Heart left ventricle (tissue), 16 donors: ENCODE results near the gene ST3GAL6. TPM values are rescaled to one million over a fixed set of nuclear protein-coding genes. Genes with fewer than 3 reads are reported as not detected.
A peak's percentile ranks its signal among the peaks of the same experiment; 100 is the strongest.

Source experiments
- ATAC-seq, 4 donors: fragments of 200-7000 bp; cut with Tn5 transposase; one replicate each; pipeline ENCODE4 v1.9.1; 2020 to 2022; ENCODE audit warnings: moderate library complexity in 4 of 4, mild to moderate bottlenecking in 3 of 4, moderate number of reproducible peaks in 1 of 4
- DNase-seq, 5 donors: peaks; one replicate each; pipeline ENCODE4 v3.0.0-alpha.2; 2020
- H3K27ac ChIP-seq, 12 donors: fragments of 200-600 bp; sonication (generic) in 4 of 12; one replicate each; pipeline versions ENCODE4 v1.5.0 to v1.8.0; 2016 to 2022; ENCODE audit warnings: mild to moderate bottlenecking in 2 of 12
- H3K27me3 ChIP-seq, 9 donors: fragments of 200-600 bp; sonication (generic) in 2 of 9; one replicate each; pipeline versions ENCODE4 v1.5.1 to v1.8.0; 2016 to 2022; ENCODE audit warnings: mild to moderate bottlenecking in 3 of 9
- H3K36me3 ChIP-seq, 9 donors: fragments of 200-600 bp; sonication (generic) in 2 of 9; one replicate each; pipeline versions ENCODE4 v1.5.0 to v1.8.0; 2018 to 2022; ENCODE audit warnings: mild to moderate bottlenecking in 2 of 9
- H3K4me1 ChIP-seq, 12 donors: fragments of 200-600 bp; sonication (generic) in 4 of 12; one replicate each; pipeline versions ENCODE4 v1.5.0 to v1.8.0; 2016 to 2022; ENCODE audit warnings: mild to moderate bottlenecking in 3 of 12
- H3K4me3 ChIP-seq, 12 donors: fragments of 200-600 bp; sonication (generic) in 4 of 12; one replicate each; pipeline versions ENCODE4 v1.5.0 to v1.8.0; 2017 to 2022; ENCODE audit warnings: mild to moderate bottlenecking in 9 of 12, moderate library complexity in 4 of 12
- H3K9me3 ChIP-seq, 12 donors: fragments of 200-600 bp; sonication (generic) in 4 of 12; one replicate each; pipeline versions ENCODE4 v1.5.0 to v1.8.0; 2016 to 2022; ENCODE audit warnings: mild to moderate bottlenecking in 1 of 12
- CTCF ChIP-seq, 12 donors: fragments of 200-600 bp; sonication (generic) in 4 of 12; IDR thresholded peaks; one replicate each; pipeline versions ENCODE4 v1.5.0 to v1.8.0; 2018 to 2022; ENCODE audit warnings: antibody characterized with exemption in 12 of 12, mild to moderate bottlenecking in 5 of 12
- POLR2A ChIP-seq, 2 donors: fragments of 450-650 bp; IDR thresholded peaks; one replicate each; pipeline ENCODE4 v1.6.1; 2017; ENCODE audit warnings: antibody characterized with exemption in 2 of 2, mild to moderate bottlenecking in 2 of 2, moderate library complexity in 2 of 2
- WGBS, 4 donors: extraction: QIAGEN DNeasy Blood & Tissue Kit in 2 of 4; methylation state at CpG; one replicate each; pipeline versions ENCODE4 v1.1.5 to v1.1.7; 2013 to 2018; 5-methylcytosine and 5-hydroxymethylcytosine counted together
- intact Hi-C, 10 donors: fragments of 100-400 bp; cut with DNase I; formaldehyde crosslinking; loops; one replicate each; pipeline versions ENCODE4 v1.11.1 to v1.14.2; 2022
- polyA plus RNA-seq, 2 donors: library from polyadenylated mRNA; stranded (reverse); fragments of 200-250 nt; gene quantifications; one replicate each; pipeline ENCODE4 v1.2.3, GENCODE V29; 2013
- total RNA-seq, 9 donors: library from RNA; depleted of rRNA in 2 of 9; stranded (reverse); fragments of >200 nt in 2 of 9; fragmentation: NEBNext Ultra II Directional in 3 of 9; extraction: Animal tissue kit (Norgen Biotek cat#: 25700) in 3 of 9; gene quantifications; one replicate each; pipeline versions ENCODE4 v1.1.0 to v1.2.4, GENCODE V29; 2016 to 2023
- donor health status: ischemic (EF 13 %, LVEDD 7.1; RV severe dilation, severe dysfunction).
- donor health status: healthy with polysubstance abuse.
- donor health status: DM: no; HTN: yes; CAD: no.
- donor health status: DM: no; HTN: no; CAD: no.
- donor health status: ischemic (EF 25% LVEDD 6.9; RV normal size, moderate dysfunction).
- donor health status: ischemic (EF 25% LVEDD 5.7; RV mildly dilated, moderate dysfunction).
- donor health status: healthy.
- donor health status: DM: yes; HTN: yes; CAD: no.
- donor health status: ischemic (EF 35%, LVEDD 5.7; RV mildly dilated, moderate dysfunction).
- donor health status: nonischemic (EF 11% LVEDD 7.7; RV severe dilation, severe dysfunction).
- donor health status: DM: yes; HTN: yes; CAD: no.
- donor health status: PGD.
- donor health status: ischemic (EF 29% LVEDD 5.4; RV normal size, mild dysfunction).
- donor health status: nonischemic (EF 23%, LVEDD 6.1; RV moderate dilation, normal function).

The ST3GAL6 gene
- total and polyA plus RNA-seq, 11 donors: 35.3 to 95.9 (median 64.5) TPM

- Histone ChIP-seq H3K9me3 (no peaks in the 10 kb centered on the region), H3K4me3 (no peak overlapping the region), H3K36me3 (peaks cover 0 to 79% (median 24%) of the 10 kb centered on the region in 9 donors), H3K4me1 (peaks cover 0 to 23% (median 6%) of the 10 kb centered on the region in 12 donors), H3K27me3 (no peaks in the 10 kb centered on the region), H3K27ac (no peak overlapping the region)
- intact Hi-C loops: no loop called here
- no peak for DNase-seq
- 94 to 100% (median 96%) methylated on average over 2 of the region's 2 CpGs for WGBS, 4 donors
- ATAC-seq: no peak
- no peak for TF ChIP-seq CTCF (IDR thresholded peaks at IDR 0.05)
- no peak for TF ChIP-seq POLR2A (IDR thresholded peaks at IDR 0.05)
These were observed 44.9 kb downstream of the ST3GAL6 start for GRCh38 chr3:98808071-98808470.

- peak in 4 of 5 donors; percentile 31 to 59 (median 50) for DNase-seq
- peak overlapping the region in 8 of 12 donors; percentile 14 to 72 (median 40) for H3K27ac ChIP-seq
- WGBS, 4 donors: 34 to 40% (median 37%) methylated on average over 3 of the region's 3 CpGs
- ATAC-seq: peak; percentile 65 to 93 (median 90)
- no peak overlapping the region for H3K4me3 ChIP-seq
- no peaks in the 10 kb centered on the region for H3K27me3 ChIP-seq
- no peaks in the 10 kb centered on the region for H3K9me3 ChIP-seq
- TF ChIP-seq POLR2A (IDR thresholded peaks at IDR 0.05) (no peak), CTCF (IDR thresholded peaks at IDR 0.05) (no peak)
- peaks cover 0 to 88% (median 25%) of the 10 kb centered on the region in 9 donors for H3K36me3 ChIP-seq
- intact Hi-C loops: loop anchor here in 1 of 10 donors (1.0 kb wide), 1 partner anchor 208 kb away; no protein-coding TSS in a partner anchor
- H3K4me1 ChIP-seq: peaks cover 0 to 23% (median 6%) of the 10 kb centered on the region in 12 donors
These were observed 46.4 kb downstream of the ST3GAL6 start for GRCh38 chr3:98809557-98809956.

- intact Hi-C loops: loop anchor here in 7 of 10 donors (5.0 to 10.0 kb wide), 6 partner anchors 79 to 944 kb away; partner anchors contain the start of genes CLDND1 (in 1 of the 7) and GABRR3 (in 1 of the 7)
- no peak overlapping the region for H3K27ac ChIP-seq
- H3K36me3 ChIP-seq: peaks cover 0 to 87% (median 19%) of the 10 kb centered on the region in 9 donors
These were observed 47.9 kb downstream of the ST3GAL6 start for GRCh38 chr3:98811048-98811447.

More at GRCh38 chr3:98811048-98811447, 47.9 kb downstream of the ST3GAL6 start:
- TF ChIP-seq POLR2A (IDR thresholded peaks at IDR 0.05): no peak
- TF ChIP-seq CTCF (IDR thresholded peaks at IDR 0.05): no peak
- no peak for DNase-seq
- Histone ChIP-seq H3K4me3 (no peak overlapping the region), H3K9me3 (no peaks in the 10 kb centered on the region), H3K4me1 (peaks cover 0 to 23% (median 6%) of the 10 kb centered on the region in 12 donors), H3K27me3 (no peaks in the 10 kb centered on the region)
- WGBS, 4 donors: 81 to 86% (median 83%) methylated on average over 6 of the region's 6 CpGs
- ATAC-seq: no peak
